Measurements from ENCODE around the gene RGS9.
A peak's percentile ranks its signal among the peaks of the same experiment; 100 is the strongest.

RGS9 gene

DNA sequence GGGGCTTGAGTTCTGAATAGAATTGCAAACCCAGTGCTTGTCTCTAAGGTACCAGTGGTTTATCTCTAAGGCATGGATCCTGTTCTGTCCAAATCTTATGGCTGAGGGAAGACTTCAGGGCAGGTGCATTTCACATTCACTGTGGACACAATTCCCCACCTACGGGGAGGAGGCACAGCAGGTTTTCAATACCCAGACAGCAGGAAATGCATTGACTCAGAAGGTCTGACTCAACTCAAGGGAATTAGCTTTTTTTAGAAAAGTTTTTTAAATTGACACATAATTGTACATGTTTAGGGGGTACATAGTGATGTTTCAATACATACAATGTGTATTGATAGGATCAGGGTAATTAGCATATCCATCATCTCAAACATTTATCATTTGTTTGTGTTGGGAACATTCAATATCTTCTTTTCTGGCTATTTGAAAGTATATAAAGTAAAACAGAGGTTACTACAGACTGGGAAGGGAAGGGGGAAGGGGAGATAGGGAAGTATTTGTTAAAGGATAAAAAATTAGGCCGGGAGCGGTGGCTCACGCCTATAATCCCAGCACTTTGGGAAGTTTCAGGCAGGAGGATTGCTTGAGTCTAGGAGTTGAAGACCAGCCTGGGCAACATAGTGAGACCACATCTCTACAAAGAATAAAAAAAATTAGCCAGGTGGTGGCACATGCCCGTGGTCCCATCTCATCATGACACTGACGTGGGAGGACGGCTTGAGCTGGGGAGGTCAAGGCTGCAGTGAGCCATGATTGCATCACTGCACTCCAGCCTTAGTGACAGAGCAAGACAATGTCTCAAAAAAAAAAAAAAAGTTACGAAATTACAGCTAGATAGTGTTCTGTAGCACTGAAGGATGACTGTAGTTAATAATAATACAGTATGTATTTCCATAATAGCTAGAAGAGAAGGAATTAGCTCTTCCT is 54.9 kb downstream of the RGS9 start:
- DNase-seq (ENCODE audit: low spot score), result peak; percentile 85
- POLR2A ChIA-PET (ENCODE audit: low non-redundant PET), result no interaction called here
- peak overlapping the region; percentile 67 for H3K27ac ChIP-seq
- CTCF ChIA-PET, result interaction anchor here (0.6 to 0.7 kb wide), 3 partner anchors 28 to 1710 kb away, joined by 3 to 8 read pairs (median 3); no protein-coding TSS in a partner anchor
- TF ChIP-seq CTCF (conservative IDR thresholded peaks at IDR 0.05; ENCODE audit: low read depth), result no peak

DNA sequence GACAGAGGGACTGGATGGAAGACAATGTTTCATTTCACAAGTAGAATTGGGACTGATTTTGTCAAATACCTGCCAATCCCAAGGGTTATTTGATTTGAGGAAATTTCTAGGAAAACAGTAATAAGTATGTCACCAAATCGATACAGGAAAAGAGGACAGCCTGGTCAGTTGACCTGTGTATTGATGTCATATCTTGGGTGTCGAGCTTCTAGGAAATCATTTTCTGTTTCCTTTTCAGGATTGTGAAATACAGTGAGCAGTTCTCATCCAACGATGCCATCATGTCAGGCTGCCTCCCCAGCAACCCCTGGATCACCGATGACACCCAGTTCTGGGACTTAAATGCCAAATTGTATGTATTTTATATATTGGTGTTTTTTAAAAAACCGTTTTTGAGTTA is 56.1 kb downstream of the RGS9 start:
- ChIA-PET POLR2A (ENCODE audit: low non-redundant PET) (no interaction called here), CTCF (interaction anchor here (0.6 to 1.1 kb wide), 2 partner anchors 273 to 433 kb away, joined by 3 read pairs; no protein-coding TSS in a partner anchor)
- DNase-seq (ENCODE audit: low spot score), result no peak
- no peak for TF ChIP-seq CTCF (conservative IDR thresholded peaks at IDR 0.05; ENCODE audit: low read depth)
- H3K27ac ChIP-seq, result no peak overlapping the region

GRCh38 chr17:65193716-65194293 is 56.6 kb downstream of the RGS9 start:
- POLR2A ChIA-PET (ENCODE audit: low non-redundant PET), result no interaction called here
- CTCF ChIA-PET, result interaction anchor here (0.6 to 1.1 kb wide), 2 partner anchors 274 to 434 kb away, joined by 3 read pairs; no protein-coding TSS in a partner anchor
- no peak overlapping the region for H3K27ac ChIP-seq
- no peak for TF ChIP-seq CTCF (conservative IDR thresholded peaks at IDR 0.05; ENCODE audit: low read depth)
- no peak for DNase-seq (ENCODE audit: low spot score)

GRCh38 chr17:65194670-65195334 is 57.6 kb downstream of the RGS9 start:
- no peak for DNase-seq (ENCODE audit: low spot score)
- ChIA-PET CTCF (no interaction called here), POLR2A (ENCODE audit: low non-redundant PET) (no interaction called here)
- no peak overlapping the region for H3K27ac ChIP-seq
- TF ChIP-seq CTCF (conservative IDR thresholded peaks at IDR 0.05; ENCODE audit: low read depth), result no peak

GRCh38 chr17:65195716-65196115 is 58.5 kb downstream of the RGS9 start:
- no peak overlapping the region for H3K27ac ChIP-seq
- no peak for TF ChIP-seq CTCF (conservative IDR thresholded peaks at IDR 0.05; ENCODE audit: low read depth)
- DNase-seq (ENCODE audit: low spot score), result no peak
- ChIA-PET CTCF (no interaction called here), POLR2A (ENCODE audit: low non-redundant PET) (no interaction called here)

DNA sequence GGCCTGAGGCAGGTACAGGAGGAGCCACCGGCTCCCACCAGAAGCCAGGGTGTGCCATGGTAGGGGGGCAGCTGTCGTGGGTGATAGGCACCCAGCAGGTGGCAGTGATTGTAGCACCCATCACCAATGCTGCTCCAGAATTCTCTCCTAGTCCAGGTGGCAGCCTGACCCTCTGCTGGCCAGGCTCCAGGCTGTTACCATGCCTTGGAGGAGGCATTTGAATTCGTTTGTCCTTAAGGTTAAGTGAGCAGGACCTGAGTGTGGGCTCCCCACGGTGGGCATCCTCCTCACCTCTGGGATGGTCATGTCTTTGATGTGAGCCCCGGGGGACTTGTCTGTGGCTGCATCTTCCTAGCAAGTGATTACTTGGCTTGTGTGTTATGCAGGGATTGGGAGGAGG is 59.4 kb downstream of the RGS9 start:
- no peak for DNase-seq (ENCODE audit: low spot score)
- ChIA-PET POLR2A (ENCODE audit: low non-redundant PET) (no interaction called here), CTCF (interaction anchor here (0.9 kb wide), 1 partner anchor 158 kb away, joined by 4 read pairs; no protein-coding TSS in a partner anchor)
- no peak overlapping the region for H3K27ac ChIP-seq
- TF ChIP-seq CTCF (conservative IDR thresholded peaks at IDR 0.05; ENCODE audit: low read depth), result no peak

All from RWPE1 (cell line).